ENCODE results near the gene NEK4.

Gene NEK4

DNA sequence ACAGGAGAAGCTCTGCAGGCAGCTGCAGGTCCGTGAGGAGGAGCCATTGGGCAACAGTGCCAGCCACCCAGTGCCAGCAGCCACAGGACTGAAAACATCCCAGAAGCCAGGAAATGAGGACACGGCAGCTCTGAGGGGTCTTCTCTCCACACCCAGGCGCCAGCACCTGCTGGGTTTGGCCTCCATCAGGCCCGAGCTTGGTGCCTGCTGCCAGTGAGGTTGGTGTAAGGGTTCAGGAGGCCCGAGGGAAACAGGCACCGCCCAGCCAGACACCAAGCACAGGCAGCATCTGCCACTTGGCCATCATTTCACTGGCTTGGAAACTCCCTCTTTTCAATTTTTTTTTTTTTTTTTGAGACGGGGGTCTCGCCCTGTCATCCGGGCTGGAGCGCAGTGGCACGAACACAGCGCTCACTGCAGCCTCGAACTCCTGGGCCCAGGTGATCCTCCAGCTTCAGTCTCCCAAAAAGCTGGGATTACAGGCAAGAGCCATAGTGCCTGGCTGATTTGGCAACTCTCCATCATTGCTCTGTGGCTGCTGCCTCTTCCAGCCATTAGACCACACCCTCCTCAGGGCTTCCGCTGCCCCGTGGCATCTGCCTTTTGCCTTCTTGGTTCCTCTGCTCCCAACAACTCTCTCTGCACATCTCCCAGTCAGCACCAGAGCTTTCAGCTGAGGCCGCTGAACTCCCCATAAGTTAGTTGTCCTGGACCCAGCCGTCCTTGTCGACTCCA lies 22.4 kb upstream of the NEK4 start:
- no peak for DNase-seq

DNA sequence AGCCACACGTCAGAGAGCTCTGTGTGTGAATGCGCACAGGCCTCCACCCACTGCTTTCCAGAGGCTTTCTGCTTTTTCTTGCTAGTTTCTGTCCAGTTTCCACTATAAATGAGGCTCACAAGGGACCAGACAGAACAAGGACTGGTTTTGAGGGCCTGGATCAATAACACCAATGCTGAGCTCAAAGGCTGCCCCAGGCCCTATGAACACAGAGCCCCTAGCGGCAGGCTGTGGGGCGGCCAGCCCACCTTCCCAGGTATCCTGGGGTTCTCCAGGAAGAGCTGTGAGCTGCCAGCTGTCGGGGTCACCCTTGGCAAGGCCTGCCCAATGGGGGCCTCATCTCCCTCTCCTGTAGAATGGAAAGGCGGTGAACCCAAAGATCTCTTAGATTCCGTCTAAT lies 21.7 kb upstream of the NEK4 start:
- DNase-seq = no peak

DNA sequence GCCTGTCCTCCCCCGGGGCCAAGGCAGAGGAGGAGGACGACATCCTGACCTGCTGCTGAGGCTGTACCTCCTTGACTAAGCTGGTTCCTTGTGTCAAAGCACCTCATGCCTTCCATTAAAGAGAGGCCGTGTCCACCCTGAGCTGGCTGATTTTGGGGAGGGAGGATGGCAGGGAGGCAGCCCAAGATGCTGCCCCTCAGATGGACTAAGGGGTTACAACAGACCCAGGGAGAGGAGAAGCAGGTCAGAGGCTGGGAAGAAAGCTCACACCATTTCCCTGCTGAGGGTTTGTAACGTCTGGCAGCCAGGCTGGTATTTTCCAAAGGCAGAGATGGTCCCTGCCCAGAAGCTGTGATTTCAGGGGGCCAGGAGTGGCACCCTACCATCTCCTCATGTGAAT lies 21.2 kb upstream of the NEK4 start:
- no peak for DNase-seq

DNA sequence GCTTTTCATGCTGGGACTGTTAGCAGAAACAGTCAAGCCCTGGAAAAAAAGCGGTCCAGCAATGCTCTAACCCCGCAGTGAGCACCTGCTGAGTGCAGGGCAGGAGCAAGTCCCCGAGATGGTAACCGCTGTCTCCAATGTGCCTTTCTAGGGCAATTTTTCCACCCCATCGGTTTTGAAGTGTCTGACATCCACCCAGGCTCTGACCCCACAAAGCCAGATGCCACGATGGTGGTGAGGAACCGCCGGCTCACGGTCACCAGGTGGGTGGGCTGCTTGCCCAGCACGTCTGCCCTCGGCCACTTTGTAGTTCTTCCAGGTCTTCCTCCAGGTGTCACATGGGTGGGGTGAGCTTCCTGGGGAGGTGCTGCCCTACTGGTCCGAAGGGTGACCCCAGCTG lies 20.6 kb upstream of the NEK4 start:
- no peak for DNase-seq

DNA sequence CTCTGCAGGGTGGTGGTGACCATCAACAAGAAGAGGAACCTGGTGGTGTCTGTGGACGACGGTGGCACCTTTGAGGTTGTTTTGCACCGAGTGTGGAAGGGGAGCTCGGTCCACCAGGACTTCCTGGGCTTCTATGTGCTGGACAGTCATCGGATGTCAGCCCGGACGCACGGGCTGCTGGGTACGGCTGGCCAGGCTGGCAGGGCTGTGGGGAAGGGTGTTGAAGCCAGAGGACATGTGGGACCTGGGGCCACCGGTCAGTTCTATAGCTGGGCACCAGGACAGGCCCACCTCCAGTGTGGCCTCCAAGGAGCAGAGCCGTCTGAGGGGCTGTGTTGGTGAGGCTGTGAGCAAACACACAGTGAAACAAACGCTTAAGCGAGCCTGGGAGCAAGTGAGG lies 20.0 kb upstream of the NEK4 start:
- DNase-seq = no peak

DNA sequence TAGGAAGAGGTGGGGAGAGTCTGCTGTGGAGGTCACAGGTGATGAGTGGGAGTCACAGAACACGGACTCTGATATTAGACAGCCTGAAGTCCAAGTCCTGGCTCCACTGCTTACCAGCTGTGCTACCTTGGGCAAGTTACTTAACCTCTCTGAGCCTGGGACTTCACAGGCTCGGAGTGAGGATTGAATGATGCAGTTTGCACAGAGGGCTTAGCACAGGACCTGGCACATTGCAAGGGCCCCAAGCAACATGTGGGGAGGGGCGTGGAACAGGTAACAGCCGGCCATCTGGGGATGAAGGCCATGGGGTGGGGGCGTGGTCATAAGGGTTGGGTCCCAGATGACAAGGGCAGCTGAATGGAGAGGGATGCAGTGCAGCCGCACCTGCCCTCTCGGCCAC lies 19.6 kb upstream of the NEK4 start:
- DNase-seq = no peak

DNA sequence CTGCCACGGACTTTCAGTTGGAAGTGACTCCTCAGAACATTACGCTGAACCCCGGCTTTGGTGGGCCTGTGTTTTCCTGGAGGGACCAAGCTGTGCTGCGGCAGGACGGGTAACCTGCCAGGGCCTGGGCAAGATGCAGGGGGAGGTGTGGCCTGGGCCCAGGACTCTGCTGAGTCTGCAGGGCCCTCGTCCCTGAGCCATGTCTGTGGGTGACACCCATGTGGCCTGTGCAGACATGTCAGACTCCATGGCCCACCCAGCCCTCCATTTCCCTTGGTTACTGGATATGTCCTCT lies 19.0 kb upstream of the NEK4 start:
- no peak for DNase-seq

DNA sequence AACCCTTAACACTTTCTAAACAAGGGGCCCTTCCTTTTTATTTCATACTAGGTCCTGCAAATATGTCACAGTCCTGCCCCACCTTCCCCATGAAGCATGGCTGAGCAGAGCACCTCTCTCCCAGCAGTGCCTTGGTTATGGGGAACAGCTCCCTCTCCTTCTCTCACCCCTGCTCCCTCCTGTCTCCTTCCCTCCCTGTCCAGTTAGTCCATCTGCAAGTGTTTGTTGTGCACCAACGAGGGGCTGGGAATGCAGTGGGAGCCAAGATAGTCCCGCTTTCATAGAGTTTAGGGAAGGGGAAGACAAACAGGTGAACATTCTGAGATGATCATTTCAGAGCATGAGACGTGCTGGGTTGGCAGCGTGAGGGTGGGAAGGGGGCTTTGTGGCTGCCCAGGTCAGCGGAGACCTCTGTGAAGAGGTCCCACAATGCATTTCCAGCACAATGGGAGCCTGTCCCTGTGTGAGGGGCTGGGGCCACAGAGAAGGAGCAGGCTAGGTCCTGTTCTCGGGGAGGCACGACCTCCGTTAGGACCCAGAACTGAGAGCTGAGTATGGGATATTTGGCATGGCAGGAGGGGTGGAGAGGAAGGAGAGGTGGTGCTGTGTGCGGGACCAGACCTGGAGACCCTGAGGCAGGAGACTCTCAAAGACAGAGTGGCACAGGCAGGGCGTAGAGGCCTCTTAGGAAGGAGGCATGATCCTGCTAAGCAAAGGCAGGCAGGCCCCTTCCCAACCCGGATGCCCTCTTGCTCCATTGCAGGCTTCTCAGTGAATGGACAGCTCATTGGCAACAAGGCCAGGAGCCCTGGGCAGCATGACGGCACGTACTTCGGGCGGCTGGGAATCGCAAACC lies 18.4 kb upstream of the NEK4 start:
- no peak for DNase-seq

DNA sequence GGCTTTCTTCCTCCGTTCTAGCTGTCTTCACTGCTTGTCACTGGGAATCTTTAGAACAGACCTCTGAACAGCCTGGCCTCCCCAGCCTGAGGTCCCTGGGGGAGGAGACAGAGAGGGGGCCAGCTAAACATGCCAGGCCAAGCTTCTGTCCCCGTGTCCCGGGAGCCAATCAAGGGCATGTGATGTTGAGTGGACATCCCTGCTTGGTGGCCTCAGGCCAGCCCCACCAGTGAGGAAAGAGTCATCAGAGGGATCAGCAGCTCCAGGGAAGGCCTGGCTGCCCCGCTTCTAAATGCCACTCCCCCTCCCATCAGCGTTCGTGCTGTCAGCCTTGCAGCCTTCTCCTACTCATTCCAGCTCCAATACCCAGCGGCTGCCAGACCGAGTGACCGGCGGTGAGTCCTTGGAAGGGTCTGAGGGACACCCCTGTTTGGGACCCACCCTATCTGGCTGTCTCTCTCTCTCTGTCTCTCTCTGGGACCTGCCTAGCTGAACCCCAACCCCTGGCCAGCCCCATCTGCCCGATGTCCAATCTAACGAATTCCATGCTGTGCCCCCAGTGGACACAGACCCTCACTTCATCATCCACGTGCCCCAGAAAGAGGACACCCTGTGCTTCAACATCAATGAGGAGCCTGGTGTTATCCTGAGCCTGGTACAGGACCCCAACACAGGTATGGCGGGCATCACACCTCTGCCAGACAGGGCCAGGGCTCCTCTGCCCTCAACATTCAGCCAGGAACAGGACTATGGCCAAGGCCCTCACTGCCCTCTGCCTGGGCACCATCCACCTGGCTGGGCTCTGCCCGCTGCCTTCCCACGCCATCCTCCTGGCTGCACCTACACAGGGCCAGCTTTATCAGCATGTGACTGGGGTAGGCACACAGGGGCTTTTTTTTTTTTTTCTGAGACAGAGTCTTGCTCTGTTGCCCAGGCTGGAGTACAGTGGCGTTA lies 17.2 kb upstream of the NEK4 start:
- no peak for DNase-seq

DNA sequence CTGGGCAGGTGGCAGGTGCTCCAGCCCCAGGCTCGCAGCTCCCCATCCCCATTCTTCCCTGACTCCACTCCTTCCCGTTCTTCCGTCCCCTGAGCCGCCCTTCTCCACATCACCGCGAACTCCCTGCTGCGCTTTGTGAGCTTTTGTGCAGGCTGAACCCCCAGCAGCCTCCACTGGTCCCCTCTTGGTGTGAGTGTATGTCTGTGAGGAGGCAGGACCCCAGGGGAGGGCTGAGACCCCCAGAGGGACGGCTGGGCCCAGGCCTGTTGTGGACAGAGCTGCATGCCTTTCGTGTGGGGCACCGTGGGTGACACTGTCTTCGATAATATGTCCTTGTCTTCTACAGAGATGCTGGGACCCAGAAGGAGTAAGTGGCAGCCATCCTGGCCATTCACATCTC lies 16.5 kb upstream of the NEK4 start:
- no peak for DNase-seq

DNA sequence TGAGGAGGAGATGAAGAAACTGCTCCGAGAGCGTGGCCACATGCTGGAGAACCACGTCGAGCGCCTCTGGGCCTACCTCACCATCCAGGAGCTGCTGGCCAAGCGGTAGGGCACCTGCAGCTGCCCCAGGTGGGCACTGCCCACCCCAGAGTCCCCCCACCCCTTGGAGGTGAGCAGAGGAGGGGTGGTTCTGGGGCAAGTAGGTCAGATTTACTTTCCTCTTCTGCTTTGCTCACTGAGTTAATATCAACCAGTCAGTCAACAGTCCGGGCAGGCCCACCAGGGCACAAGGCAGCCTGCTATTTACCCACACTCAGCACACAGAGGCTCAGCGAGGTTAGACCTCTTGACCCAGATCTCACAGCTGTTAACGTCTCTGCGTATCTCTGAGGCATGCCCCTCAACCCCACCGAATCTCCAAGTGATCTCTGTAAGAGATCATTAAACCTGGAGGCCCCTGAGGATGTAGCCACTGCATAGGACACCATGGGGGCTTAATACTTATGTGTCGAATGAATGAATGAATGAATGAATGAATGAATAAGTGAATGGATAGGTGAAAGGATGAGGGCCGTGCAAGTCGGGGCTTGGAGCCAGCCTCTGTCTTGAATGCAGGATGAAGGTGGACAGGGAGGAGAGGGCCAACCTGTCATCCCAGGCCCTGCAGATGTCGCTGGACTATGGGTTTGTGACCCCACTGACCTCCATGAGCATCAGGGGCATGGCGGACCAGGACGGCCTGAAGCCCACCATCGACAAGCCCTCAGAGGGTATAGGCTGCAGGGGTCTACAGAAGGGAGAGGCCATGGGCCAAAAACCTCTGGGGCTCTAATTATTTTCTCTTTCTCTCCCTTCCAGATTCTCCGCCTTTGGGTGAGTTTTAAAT lies 15.8 kb upstream of the NEK4 start:
- no peak for DNase-seq

DNA sequence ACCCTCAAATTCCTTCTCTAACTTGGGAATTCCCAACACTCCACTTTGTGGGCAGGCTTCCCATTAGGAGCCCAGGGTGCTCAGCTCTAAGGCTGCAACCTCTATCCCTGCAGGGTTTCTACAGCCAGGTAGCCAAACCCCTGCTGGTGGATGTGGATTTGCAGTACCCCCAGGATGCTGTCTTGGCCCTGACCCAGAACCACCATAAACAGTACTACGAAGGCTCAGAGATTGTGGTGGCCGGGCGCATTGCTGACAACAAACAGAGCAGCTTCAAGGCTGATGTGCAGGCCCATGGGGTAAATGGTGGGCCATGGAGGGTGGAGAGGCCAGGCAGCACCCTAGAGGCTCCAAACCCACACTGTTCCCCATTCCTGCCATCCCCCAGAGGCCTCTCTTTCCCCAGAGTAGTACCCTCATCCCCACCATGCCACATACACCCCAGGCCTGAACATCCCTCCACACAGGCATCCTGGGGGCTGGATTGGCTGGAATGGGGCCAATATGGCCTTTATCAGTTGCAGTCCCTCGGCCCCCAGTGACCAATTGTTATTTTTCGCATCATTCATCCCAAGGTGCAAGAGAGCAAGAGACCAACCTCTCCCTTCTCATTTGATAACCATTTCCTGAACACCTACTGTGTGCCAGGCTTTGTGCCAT lies 14.3 kb upstream of the NEK4 start:
- no peak for DNase-seq

DNA sequence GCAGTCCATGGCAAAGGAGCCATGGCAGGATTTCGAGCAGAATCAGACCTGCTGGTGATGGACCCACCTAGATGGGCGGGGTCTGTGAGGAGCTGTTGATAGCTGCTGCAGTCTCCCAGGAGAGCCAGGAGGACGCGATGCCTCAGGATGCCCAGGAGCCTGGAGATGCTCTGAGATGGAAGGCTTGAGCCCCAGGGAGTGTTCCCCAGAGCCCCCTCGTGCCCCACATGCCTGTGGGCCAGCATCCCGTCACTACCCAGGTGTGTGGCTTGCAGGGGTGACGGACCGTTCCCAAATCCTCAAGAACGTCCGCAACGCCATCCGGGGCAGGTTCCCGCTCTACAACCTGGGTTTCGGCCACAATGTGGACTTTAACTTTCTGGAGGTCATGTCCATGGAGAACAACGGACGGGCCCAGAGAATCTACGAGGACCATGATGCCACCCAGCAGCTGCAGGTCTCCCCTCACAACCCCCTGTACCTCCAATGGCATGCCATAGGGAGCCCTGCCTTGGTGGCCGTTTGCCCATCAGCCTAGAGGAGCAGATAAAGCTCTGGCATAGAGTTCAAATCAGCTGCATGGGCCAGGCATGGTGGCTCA lies 13.4 kb upstream of the NEK4 start:
- DNase-seq = no peak

DNA sequence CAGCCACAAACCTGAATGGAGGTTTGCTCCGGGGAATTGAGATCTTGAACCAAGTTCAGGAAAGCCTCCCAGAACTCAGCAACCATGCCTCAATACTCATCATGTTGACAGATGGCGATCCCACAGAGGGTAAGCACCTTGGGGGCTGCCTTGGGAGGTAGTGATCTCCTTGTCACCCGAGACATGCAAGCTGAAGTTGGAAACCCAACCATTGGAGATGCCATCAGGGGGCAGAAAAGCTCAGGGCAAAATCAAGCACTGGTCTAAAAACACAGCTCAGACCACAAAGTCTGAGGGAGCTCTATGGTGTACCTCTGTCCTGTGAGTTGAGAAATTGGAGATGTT lies 12.4 kb upstream of the NEK4 start:
- no peak for DNase-seq

DNA sequence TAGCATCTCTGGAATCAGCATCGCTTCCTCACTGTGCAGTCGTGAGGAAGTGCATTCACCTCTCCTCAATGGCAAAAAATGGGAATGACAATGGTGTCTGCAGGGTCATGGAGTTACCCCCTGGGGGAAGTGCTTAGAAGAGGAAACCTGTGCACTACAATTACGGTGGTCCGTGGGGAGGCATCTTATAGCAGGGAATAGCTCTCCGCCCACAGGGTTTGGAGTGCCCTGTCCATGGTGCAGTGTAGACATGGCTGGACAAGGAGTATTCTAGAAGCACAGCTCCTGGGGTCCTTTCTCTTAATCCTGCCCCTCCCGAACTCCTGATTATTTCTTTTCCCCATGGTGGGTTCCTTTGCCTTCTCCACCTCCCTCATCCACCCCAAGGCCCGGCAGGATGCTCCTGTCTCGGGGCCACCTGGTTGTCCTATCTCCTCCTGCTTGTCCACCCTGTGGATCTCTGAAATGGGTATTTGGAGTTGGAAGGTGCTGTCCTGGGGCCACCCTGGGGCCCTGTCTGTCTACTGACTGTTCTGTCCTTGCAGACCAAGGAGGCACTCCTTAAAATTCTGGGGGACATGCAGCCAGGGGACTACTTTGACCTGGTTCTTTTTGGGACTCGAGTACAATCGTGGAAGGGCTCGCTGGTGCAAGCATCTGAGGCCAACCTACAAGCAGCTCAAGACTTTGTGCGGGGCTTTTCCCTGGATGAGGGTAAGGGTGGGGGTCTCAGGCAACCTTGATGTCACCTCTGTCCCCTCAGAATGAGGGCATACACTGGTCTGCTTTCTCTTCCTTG lies 11.9 kb upstream of the NEK4 start:
- no peak for DNase-seq

DNA sequence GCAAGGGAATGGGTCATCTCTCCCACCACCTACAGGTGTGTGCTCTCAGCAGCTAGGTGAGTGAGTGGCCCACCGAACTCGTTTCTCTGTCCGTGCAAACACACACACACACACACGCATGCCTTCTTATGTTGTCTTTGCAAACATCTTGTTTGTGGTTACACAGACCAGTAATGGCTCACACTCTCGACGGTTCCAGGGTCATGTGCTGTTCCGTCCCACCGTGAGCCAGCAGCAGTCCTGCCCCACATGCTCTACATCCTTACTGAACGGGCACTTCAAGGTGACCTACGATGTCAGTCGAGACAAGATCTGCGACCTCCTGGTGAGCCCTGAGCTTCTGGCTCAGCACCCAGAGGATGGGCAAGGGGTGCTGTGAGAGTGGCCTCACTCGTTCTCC lies 11.0 kb upstream of the NEK4 start:
- no peak for DNase-seq

DNA sequence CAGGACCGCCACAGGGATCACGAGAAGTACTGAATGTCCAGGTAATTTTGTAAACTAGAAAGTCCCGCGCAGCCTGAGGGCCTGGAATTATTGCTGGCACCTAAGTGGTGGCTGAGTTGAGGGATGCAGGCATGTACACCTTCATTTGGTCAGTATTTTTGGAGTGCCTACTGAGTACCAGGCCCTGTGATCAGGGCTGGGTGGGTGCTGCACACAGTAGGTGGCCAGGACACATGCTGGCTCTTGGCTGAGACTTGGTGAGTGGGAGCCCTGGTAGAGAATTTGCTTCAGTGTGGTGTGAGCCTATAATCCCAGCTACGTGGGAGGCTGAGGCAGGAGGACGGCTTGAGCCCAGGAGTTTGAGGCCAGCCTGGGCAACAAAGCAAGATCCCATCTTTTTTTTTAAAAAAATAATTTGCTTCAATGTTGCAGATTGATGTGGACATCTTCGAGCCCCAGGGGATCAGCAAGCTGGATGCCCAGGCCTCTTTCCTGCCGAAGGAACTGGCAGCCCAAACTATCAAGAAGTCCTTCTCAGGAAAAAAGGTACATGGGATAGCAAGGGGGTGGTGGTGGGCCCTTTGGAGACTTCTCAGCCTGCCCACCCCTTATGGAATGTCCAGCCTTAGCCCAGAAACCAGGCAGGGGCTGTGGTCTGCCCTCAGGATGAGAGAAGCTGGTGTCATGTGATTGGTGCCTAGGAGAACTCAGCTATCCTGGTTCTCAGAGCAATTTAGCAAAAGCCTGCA lies 9.3 kb upstream of the NEK4 start:
- no peak for DNase-seq

DNA sequence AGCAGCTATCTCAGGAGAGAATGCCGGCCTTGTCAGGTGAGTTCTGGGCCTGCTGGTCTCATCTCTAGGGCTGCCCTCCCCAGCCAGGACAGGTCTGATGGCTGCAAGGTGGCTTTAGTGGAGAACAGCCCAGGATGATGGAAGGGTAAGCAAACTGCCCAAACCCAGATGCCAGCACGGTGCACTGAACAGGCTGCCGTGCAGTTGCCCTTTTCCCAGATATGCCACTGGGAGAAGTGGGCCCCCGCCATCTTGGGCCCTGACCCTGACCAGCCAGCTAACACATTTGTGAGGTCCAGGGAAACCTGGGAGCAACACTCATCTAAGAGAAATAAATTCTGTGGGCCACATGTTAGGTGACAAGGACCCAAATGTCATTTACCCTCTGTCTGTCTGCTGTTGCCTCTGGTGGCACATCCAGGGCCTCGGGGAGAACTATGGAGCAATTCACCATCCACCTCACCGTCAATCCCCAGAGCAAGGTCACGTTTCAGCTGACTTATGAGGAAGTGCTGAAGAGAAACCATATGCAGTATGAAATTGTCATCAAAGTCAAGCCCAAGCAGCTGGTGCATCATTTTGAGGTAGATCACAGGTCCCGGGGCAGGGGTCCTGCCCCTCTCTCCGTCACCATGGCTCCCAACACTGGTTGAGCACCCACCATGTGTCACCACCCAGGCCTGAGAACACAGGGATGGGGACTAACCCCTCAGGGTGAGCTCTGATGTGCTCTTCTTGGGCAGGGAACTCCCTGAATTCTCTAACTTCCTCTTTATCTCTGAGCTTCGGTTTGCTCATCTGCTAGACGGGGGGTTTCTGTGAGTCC lies 8.5 kb upstream of the NEK4 start:
- DNase-seq = no peak

Measured in stimulated activated CD4-positive, alpha-beta T cell treated with anti-CD3 and anti-CD28 coated beads, Interleukin-15, amount 100 ng/mL, for 24 hours (primary cell).